Spleen (tissue), 7 donors: ENCODE data around the gene RAD23B.

Source experiments
- POLR2A ChIP-seq, 3 donors: fragments of 450-650 bp; IDR thresholded peaks; one replicate each; pipeline ENCODE4 v1.5.1; 2017; ENCODE audit warnings: antibody characterized with exemption in 3 of 3, mild to moderate bottlenecking in 1 of 3
- POLR2AphosphoS5 ChIP-seq, 3 donors: sonication (generic); formaldehyde crosslinking; IDR thresholded peaks; one replicate each; pipeline ENCODE4 v1.5.1; 2017; ENCODE audit warnings: antibody characterized with exemption in 3 of 3
- TF ChIP-seq, protein P1 (sequence below), 11 experiments: fragments of 200-600 bp in 7 of 11; fragments of 450-650 bp in 4 of 11; sonication (generic) in 4 of 11; IDR thresholded peaks in 8 of 11; conservative IDR thresholded peaks in 3 of 11; 1 replicate in 7 of 11; 2 replicates in 4 of 11; pipeline versions ENCODE4 v1.4.0 to v1.8.0; 2016 to 2021; ENCODE audit warnings: antibody characterized with exemption in 11 of 11, inconsistent platforms in 4 of 11, mild to moderate bottlenecking in 1 of 11
- donor health status: DM: no; HTN: no; CAD: no; lungs with moderate emphysema.
- donor health status: DM: no; HTN: no; CAD: no.
- donor health status: DM: no; HTN: no; CAD: no.

DNA sequence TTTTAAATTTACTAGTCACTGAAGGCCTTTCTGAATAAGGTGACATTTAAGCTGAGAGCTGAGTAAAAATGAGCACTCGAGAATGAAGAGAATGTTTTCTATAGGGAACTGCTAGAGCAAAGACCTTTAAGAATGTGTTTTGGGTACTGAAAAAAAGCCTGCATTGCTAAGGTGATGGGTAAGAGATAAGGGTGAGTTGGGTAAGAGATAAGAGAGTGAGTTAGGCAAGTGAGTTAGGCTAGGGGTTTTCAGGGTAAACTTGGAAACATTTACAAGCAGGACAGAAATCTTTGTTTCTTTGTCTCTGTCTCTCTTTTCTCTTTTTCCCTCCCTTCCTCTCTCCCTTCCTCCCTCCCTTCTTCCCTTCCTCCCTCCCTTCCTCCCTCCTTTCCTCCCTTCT, 5.6 kb downstream of the RAD23B start:
- TF ChIP-seq POLR2AphosphoS5 (IDR thresholded peaks at IDR 0.05), result no peak
- TF ChIP-seq, protein P1, sequence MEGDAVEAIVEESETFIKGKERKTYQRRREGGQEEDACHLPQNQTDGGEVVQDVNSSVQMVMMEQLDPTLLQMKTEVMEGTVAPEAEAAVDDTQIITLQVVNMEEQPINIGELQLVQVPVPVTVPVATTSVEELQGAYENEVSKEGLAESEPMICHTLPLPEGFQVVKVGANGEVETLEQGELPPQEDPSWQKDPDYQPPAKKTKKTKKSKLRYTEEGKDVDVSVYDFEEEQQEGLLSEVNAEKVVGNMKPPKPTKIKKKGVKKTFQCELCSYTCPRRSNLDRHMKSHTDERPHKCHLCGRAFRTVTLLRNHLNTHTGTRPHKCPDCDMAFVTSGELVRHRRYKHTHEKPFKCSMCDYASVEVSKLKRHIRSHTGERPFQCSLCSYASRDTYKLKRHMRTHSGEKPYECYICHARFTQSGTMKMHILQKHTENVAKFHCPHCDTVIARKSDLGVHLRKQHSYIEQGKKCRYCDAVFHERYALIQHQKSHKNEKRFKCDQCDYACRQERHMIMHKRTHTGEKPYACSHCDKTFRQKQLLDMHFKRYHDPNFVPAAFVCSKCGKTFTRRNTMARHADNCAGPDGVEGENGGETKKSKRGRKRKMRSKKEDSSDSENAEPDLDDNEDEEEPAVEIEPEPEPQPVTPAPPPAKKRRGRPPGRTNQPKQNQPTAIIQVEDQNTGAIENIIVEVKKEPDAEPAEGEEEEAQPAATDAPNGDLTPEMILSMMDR (IDR thresholded peaks at IDR 0.05 in 8 of 11, conservative IDR thresholded peaks at IDR 0.05 in 3 of 11), result no peak
- no peak for TF ChIP-seq POLR2A (IDR thresholded peaks at IDR 0.05)
